HG03045 (cell line): ENCODE data around the gene RPS6KA4.

Source experiments
- ATAC-seq: cut with Tn5 transposase; IDR thresholded peaks from one replicate; pipeline ENCODE4 v1.9.1; 2021; ENCODE audit warnings: mild to moderate bottlenecking, moderate library complexity; ENCODE audit not compliant: unreplicated experiment

Gene RPS6KA4

GRCh38 chr11:64384981-64385944 lies 26.3 kb downstream of the RPS6KA4 start:
- no peak for ATAC-seq

- ATAC-seq = no peak
These were observed 27.2 kb downstream of the RPS6KA4 start for GRCh38 chr11:64385945-64386704.

GRCh38 chr11:64387916-64388315 lies 29.0 kb downstream of the RPS6KA4 start:
- ATAC-seq = no peak

- ATAC-seq = no peak
These were observed 29.9 kb downstream of the RPS6KA4 start for GRCh38 chr11:64388894-64389293.

GRCh38 chr11:64389851-64390250 lies 30.9 kb downstream of the RPS6KA4 start:
- ATAC-seq = no peak

GRCh38 chr11:64390558-64390957 lies 31.6 kb downstream of the RPS6KA4 start:
- no peak for ATAC-seq

DNA sequence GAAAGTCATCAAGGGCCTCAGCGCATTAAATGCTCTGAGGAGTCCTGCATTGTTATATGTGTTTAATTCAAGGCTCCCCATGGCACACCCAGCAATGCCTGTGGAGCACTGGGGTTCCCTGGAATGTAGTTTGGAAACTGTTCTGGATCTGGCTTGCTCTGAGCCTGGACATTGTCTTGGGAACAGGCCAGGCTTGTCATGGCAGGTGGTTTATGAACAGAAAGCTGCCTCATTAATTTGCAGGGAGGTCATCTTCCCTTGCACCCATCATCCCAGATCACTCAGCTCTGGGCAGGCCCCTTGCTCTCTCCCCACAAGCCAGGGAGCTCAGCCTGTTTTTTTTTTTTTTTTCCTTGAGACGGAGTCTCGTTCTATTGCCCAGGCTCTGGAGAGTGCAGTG lies 32.9 kb downstream of the RPS6KA4 start:
- no peak for ATAC-seq

GRCh38 chr11:64395545-64396078 lies 36.6 kb downstream of the RPS6KA4 start:
- no peak for ATAC-seq

DNA sequence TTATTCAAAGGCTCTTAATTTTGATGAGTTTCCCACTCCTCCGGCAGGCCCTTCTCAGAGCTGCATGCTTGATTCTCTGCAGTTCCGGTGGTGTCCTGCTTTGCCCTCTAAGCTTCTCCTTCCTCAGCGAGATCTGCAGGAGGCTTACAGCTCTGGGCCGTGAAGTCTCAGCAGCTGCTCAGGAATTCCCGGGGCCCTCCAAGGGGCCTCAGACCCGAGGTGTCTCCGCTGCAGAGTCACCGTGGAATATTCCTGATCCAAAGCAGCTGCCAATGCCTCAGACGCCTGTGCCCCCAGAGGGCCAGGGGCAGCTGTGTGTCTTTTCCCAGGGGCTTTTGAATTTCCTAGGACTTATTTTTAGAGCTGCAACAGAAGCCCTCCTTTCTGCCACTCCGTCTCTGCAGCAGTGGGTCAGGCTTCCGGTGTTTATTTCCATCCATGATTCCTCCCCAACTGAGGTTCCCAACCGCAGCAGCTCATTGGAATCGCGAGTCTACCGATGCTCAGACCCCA lies 37.2 kb downstream of the RPS6KA4 start:
- ATAC-seq = no peak

DNA sequence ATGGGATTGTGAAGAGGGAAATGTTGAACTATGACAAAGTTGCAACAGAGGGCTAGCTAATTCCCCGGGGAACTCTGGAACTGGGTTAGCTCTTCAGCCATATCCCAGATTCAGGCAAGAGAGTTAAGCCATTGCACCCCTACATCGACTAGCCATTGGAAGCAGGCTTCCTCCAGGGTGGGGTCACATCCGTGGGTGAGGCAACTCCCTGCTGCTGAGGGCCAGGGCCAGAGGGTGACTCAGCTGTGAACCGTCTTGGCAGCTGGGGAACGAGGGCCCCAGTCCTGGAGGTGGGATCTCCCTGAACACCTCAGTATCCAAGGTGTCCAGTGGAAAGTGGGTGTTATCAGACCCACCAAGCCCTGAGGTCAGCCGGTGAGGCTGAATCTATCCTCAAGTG lies 41.1 kb downstream of the RPS6KA4 start:
- ATAC-seq = no peak

GRCh38 chr11:64400667-64401066 lies 41.7 kb downstream of the RPS6KA4 start:
- ATAC-seq = no peak

GRCh38 chr11:64401775-64402174 lies 42.8 kb downstream of the RPS6KA4 start:
- no peak for ATAC-seq

GRCh38 chr11:64403106-64403505 lies 44.1 kb downstream of the RPS6KA4 start:
- no peak for ATAC-seq

GRCh38 chr11:64406221-64406946 lies 47.4 kb downstream of the RPS6KA4 start:
- ATAC-seq = no peak

DNA sequence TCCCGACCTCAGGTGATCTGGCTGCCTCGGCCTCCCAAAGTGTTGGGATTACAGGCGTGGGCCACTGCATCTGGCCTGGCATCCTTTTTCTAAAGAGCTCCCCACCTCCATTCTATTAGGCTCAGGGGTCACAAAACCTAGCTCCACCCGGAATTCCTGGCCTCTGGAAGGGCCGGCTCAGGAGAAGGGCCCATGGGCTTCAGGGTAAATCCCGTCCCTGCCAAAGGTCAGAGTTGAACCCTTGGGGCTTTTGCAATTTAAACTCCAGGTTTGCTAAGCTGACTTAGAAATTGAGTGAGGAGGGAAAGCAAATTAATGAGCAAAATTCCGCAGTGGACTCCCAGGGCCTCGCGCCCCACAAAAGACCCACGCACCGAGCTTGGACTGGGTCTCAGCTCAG lies 48.3 kb downstream of the RPS6KA4 start:
- ATAC-seq = no peak

DNA sequence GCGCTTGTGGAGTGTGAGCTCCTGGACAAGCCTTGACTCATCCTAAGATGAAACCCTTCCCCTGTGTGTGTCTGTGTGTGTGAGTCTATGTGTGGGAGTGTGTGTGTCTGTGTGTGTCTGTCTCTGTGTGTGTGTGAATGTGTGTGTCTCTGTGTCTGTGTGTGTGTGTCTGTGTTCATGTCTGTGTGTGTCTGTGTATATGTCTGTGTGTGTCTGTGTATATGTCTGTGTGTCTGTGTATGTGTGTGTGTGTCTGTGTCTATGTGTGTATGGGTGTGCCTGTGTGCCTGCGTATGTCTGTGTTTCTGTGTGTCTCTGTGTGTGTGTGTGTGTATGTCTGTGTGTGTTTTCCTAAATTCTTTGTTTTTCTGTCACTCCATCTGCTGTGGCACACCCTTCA lies 48.7 kb downstream of the RPS6KA4 start:
- ATAC-seq = no peak

DNA sequence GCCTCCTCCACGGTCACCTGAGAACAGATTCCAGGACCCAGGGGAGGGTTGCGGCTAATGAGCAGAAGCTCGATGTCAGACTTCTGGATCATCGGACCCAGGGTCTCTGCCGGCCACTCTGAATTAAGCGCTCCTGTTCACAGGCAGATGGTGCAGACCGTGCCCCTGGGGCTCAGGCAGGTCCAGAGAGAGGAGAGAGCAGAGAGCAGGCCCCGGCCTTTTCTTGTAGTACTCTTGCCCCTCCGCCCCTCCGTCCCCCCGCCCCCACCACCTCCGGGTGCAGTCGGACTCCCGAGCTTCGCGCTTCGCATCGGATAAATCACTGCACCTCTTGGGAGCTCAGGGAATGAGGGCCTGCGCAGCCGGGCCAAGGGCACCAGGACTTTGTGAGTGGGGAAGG lies 50.3 kb downstream of the RPS6KA4 start:
- ATAC-seq = no peak

DNA sequence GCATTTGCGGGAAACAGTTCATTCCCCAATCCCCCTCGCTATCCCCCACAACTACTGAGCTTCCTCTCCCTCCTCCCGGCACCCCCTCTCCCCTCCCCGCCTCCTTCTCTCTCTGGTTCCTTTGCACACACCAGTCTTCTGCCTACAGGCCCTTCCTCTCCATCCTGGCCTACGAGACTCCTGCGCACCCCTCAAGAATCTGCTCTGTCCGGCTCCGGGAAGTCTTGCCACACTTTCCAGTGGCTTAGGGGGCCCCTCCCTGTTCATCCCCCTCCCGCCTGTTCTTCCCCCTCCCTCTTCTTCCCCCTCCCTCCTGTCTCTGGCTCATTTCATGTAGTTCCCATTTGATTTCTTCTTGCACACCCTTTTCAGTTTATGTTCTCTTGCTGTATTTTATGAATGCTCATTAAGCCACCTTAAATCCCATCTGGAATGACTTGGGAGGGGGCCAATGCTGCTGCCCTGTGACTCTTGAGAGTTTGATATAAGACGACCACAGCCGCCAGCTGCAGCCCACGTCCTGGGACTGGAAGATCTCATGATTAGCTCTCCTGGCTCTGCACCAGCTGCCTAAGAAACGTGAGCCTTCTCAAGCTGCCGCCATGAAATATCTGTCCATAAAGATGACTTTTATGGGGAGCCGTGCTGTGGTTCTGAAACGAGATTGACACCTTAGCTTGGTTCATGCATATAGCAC lies 50.9 kb downstream of the RPS6KA4 start:
- no peak for ATAC-seq

- ATAC-seq = no peak
These were observed 51.4 kb downstream of the RPS6KA4 start for GRCh38 chr11:64410404-64410734.

DNA sequence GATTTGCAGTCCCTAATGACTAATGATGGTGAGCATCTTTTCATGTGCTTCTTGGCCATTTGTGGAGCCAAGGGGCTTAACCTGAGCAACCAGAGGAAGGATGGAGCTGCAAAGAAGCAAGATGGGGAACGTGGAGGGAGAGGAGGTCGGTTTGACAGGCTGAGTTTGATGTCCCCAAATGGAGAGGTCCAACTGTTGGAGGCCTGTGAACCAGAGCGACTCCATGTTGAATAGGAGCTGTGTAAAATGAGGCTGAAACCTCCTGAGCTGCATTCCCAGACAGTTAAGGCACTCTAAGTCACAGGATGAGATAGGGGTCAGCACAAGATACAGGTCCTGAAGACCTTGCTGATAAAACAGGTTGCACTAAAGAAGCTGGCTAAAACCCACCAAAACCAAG lies 54.5 kb downstream of the RPS6KA4 start:
- no peak for ATAC-seq
